MCF 10A (cell line): ENCODE data around the gene TRIM27. TPM values are rescaled to one million over a fixed set of nuclear protein-coding genes. Genes with fewer than 3 reads are reported as not detected.
"Not testable (repeated sequence)": the region's sequence is repeated elsewhere in the genome, so short reads cannot be mapped to it uniquely, and the experiment has no call there.

ENCODE experiments used
- BruUV-seq: library from RNA; stranded (reverse); fragments of 400-500 nt; replicated peaks from 2 replicates; lab custom pipeline; 2021; lab: Mats Ljungman, UMichigan
- CTCF ChIA-PET: fragments of 300-600 bp; sonication (Branson Sonifier 250); formaldehyde crosslinking; extraction: SDS; loops from one replicate; lab custom pipeline; 2021; ENCODE audit warnings: antibody characterized with exemption, inconsistent platforms; lab: Yijun Ruan, JAX
- POLR2A ChIA-PET: fragments of 300-600, 350-650 bp; sonication (Branson Sonifier 250); formaldehyde crosslinking; extraction: SDS; loops from one replicate; lab custom pipeline; 2020; ENCODE audit warnings: antibody characterized with exemption, inconsistent platforms; lab: Yijun Ruan, JAX
- DNase-seq: peaks from one replicate; pipeline ENCODE4 v3.0.0-alpha.2; 2018; ENCODE audit not compliant: unreplicated experiment
- H3K27ac Mint-ChIP-seq: one replicate; pipeline ENCODE4 v1.8.0; 2022; ENCODE audit warnings: mild to moderate bottlenecking, low read depth, mixed read lengths; ENCODE audit not compliant: unreplicated experiment
- H3K27me3 Mint-ChIP-seq: one replicate; pipeline ENCODE4 v1.8.0; 2022; ENCODE audit warnings: mixed read lengths; ENCODE audit not compliant: insufficient read depth, unreplicated experiment
- H3K36me3 Mint-ChIP-seq: one replicate; pipeline ENCODE4 v1.8.0; 2022; ENCODE audit warnings: mild to moderate bottlenecking, moderate library complexity, mixed read lengths; ENCODE audit not compliant: insufficient read depth, unreplicated experiment
- H3K4me1 Mint-ChIP-seq: one replicate; pipeline ENCODE4 v1.8.0; 2022; ENCODE audit warnings: mixed read lengths; ENCODE audit not compliant: insufficient read depth, unreplicated experiment
- H3K4me3 Mint-ChIP-seq: one replicate; pipeline ENCODE4 v1.8.0; 2022; ENCODE audit warnings: mild to moderate bottlenecking, moderate library complexity, mixed read lengths; ENCODE audit not compliant: unreplicated experiment
- H3K9me3 Mint-ChIP-seq: one replicate; pipeline ENCODE4 v1.8.0; 2022; ENCODE audit warnings: mixed read lengths; ENCODE audit not compliant: unreplicated experiment
- CTCF ChIP-seq: fragments of 200-600 bp; IDR thresholded peaks from one replicate; pipeline ENCODE4 v1.8.0; 2022; ENCODE audit warnings: antibody characterized with exemption, mild to moderate bottlenecking; ENCODE audit not compliant: unreplicated experiment
- intact Hi-C: fragments of 100-400 bp; cut with micrococcal nuclease; formaldehyde crosslinking; loops from 2 replicates; pipeline ENCODE4 v1.14.1; 2022
- total RNA-seq: library from RNA; stranded (reverse); gene quantifications from 2 replicates; pipeline ENCODE4 v1.2.3, GENCODE V29; 2022

The TRIM27 gene
- total RNA-seq, 1 experiment from 2014 or later: 68.9 TPM

GRCh38 chr6:28858963-28859362 lies 64.8 kb downstream of the TRIM27 start:
- no peak for DNase-seq
- Mint-ChIP-seq H3K9me3 (peaks cover 8% of the 10 kb centered on the region), H3K4me3 (no peak overlapping the region), H3K27me3 (no peaks in the 10 kb centered on the region), H3K4me1 (peaks cover 8% of the 10 kb centered on the region), H3K27ac (no peak overlapping the region), H3K36me3 (peaks cover 10% of the 10 kb centered on the region)
- POLR2A ChIA-PET: interaction anchor here (2.5 kb wide), 1 partner anchor 21 kb away, joined by 8 read pairs; no protein-coding TSS in a partner anchor
- CTCF ChIA-PET: no interaction called here
- no TSS peak for BruUV-seq
- TF ChIP-seq CTCF: no peak
- intact Hi-C loops: no loop called here

GRCh38 chr6:28856620-28857005 lies 67.2 kb downstream of the TRIM27 start:
- no peaks in the 10 kb centered on the region for H3K4me1 Mint-ChIP-seq
- H3K27ac Mint-ChIP-seq: no peak overlapping the region
- BruUV-seq: no TSS peak
- H3K4me3 Mint-ChIP-seq: no peak overlapping the region
- ChIA-PET CTCF (no interaction called here), POLR2A (no interaction called here)
- intact Hi-C loops: no loop called here
- peaks cover 8% of the 10 kb centered on the region for H3K9me3 Mint-ChIP-seq
- no peak for TF ChIP-seq CTCF
- DNase-seq: no peak
- H3K36me3 Mint-ChIP-seq: no peaks in the 10 kb centered on the region
- peaks cover 17% of the 10 kb centered on the region for H3K27me3 Mint-ChIP-seq

- intact Hi-C loops, POLR2A ChIA-PET, H3K27ac Mint-ChIP-seq, H3K36me3 Mint-ChIP-seq, BruUV-seq, CTCF ChIA-PET, DNase-seq, H3K4me1 Mint-ChIP-seq, H3K4me3 Mint-ChIP-seq: not testable (repeated sequence)
- Mint-ChIP-seq H3K9me3 (peaks cover 13% of the 10 kb centered on the region), H3K27me3 (peaks cover 39% of the 10 kb centered on the region)
These were observed 69.4 kb downstream of the TRIM27 start for GRCh38 chr6:28854405-28854804.

Other genes starting within 250 kb of the TRIM27 start
- gene ZNF311, start 81.3 kb upstream of the TRIM27 start, total RNA-seq: 3.6 and 5.0 TPM in 2 replicates
- not detected in 2 replicates for gene OR2W1, start 121.2 kb upstream of the TRIM27 start, total RNA-seq
- gene OR2B3, start 163.3 kb upstream of the TRIM27 start, total RNA-seq: not detected in 2 replicates
- gene OR2J1, start 175.5 kb upstream of the TRIM27 start, total RNA-seq: not detected in 2 replicates
- not detected in 2 replicates for gene OR2J3, start 184.1 kb upstream of the TRIM27 start, total RNA-seq
- not detected in 2 replicates for gene OR2J2, start 246.9 kb upstream of the TRIM27 start, total RNA-seq